Neural cell (in vitro differentiated cells): ENCODE results near the gene METTL24. TPM values are rescaled to one million over a fixed set of nuclear protein-coding genes. Genes with fewer than 3 reads are reported as not detected.

Experiments
- H2AFZ ChIP-seq: fragments of 200-600, 300-800 bp; sonication (generic), shearing (Covaris generic); 2 replicates; pipeline ENCODE4 v1.6.0; 2014; ENCODE audit warnings: low read depth, mild to moderate bottlenecking, antibody characterized with exemption, low read length, moderate library complexity
- H3F3A ChIP-seq: fragments of 200-600 bp; shearing (Covaris generic); 2 replicates; pipeline ENCODE4 v1.6.1; 2016; ENCODE audit warnings: mild to moderate bottlenecking, moderate library complexity, mixed read lengths, antibody characterized with exemption, low read length; ENCODE audit not compliant: insufficient read depth, poor library complexity, severe bottlenecking
- H3K27ac ChIP-seq: fragments of 200-600, 300-800 bp; sonication (generic), shearing (Covaris generic); 2 replicates; pipeline ENCODE4 v1.5.1; 2014; ENCODE audit warnings: mild to moderate bottlenecking, low read length, moderate library complexity
- H3K27me3 ChIP-seq: fragments of 300-800, 200-600 bp; sonication (generic), shearing (Covaris generic); 2 replicates; pipeline ENCODE4 v1.6.0; 2014; ENCODE audit warnings: mild to moderate bottlenecking, low read depth, low read length, moderate library complexity; ENCODE audit not compliant: insufficient read depth
- H3K36me3 ChIP-seq: fragments of 300-800, 200-600 bp; sonication (generic), shearing (Covaris generic); 2 replicates; pipeline ENCODE4 v1.5.1; 2014; ENCODE audit warnings: mild to moderate bottlenecking, antibody characterized with exemption, low read length, moderate library complexity; ENCODE audit not compliant: insufficient read depth
- H3K4me2 ChIP-seq: fragments of 300-800, 200-600 bp; sonication (generic), shearing (Covaris generic); 2 replicates; pipeline ENCODE4 v1.6.0; 2014; ENCODE audit warnings: mild to moderate bottlenecking, low read length
- H3K4me3 ChIP-seq: fragments of 300-800, 200-600 bp; sonication (generic), shearing (Covaris generic); 2 replicates; pipeline ENCODE4 v1.5.1; 2014; ENCODE audit warnings: mild to moderate bottlenecking, low read length, moderate library complexity
- H3K79me2 ChIP-seq: fragments of 200-600 bp; shearing (Covaris generic); replicated peaks from 2 replicates; pipeline ENCODE4 v1.6.0; 2014; ENCODE audit warnings: mild to moderate bottlenecking, low read length, moderate library complexity; ENCODE audit not compliant: insufficient read depth
- H3K9ac ChIP-seq: fragments of 300-800, 200-600 bp; sonication (generic), shearing (Covaris generic); 2 replicates; pipeline ENCODE4 v1.6.1; 2016; ENCODE audit warnings: mild to moderate bottlenecking, low read length, mixed read lengths
- H3K9me2 ChIP-seq: fragments of 200-600 bp; shearing (Covaris generic); 2 replicates; pipeline ENCODE4 v1.6.1; 2016; ENCODE audit warnings: mild to moderate bottlenecking, low read length, mixed read lengths; ENCODE audit not compliant: insufficient read depth
- H3K9me3 ChIP-seq: fragments of 200-600, 300-800 bp; sonication (generic), shearing (Covaris generic); 2 replicates; pipeline ENCODE4 v1.6.1; 2016; ENCODE audit warnings: mild to moderate bottlenecking, mixed run types, low read length, moderate library complexity, mixed read lengths
- H4K20me1 ChIP-seq: fragments of 200-600 bp; shearing (Covaris generic); 2 replicates; pipeline ENCODE4 v1.6.1; 2016; ENCODE audit warnings: mild to moderate bottlenecking, mixed run types; ENCODE audit not compliant: insufficient read depth
- CTCF ChIP-seq: fragments of 450-650 bp; IDR thresholded peaks from 2 replicates; pipeline ENCODE4 v1.5.1; 2014; ENCODE audit warnings: antibody characterized with exemption, mild to moderate bottlenecking, moderate library complexity; ENCODE audit not compliant: poor library complexity, severe bottlenecking
- EP300 ChIP-seq: fragments of 450-650 bp; conservative IDR thresholded peaks from 2 replicates; pipeline ENCODE4 v1.6.1; 2014; ENCODE audit warnings: antibody characterized with exemption, mild to moderate bottlenecking, moderate library complexity; ENCODE audit not compliant: poor library complexity, severe bottlenecking
- EZH2 ChIP-seq: fragments of 200-600, 300-800 bp; shearing (Covaris generic), sonication (generic); IDR thresholded peaks from 2 replicates; pipeline ENCODE4 v1.6.1; 2014; ENCODE audit warnings: antibody characterized with exemption, low read length, borderline replicate concordance, mild to moderate bottlenecking; ENCODE audit not compliant: insufficient read depth, poor library complexity, severe bottlenecking
- MXI1 ChIP-seq: fragments of 450-650 bp; conservative IDR thresholded peaks from 2 replicates; pipeline ENCODE4 v1.6.1; 2014; ENCODE audit warnings: antibody characterized with exemption, mild to moderate bottlenecking; ENCODE audit not compliant: poor library complexity, severe bottlenecking
- POLR2AphosphoS5 ChIP-seq: IDR thresholded peaks from 2 replicates; pipeline ENCODE4 v1.6.1; 2012
- RAD21 ChIP-seq: fragments of 450-650 bp; conservative IDR thresholded peaks from 2 replicates; pipeline ENCODE4 v1.6.1; 2014; ENCODE audit warnings: antibody characterized with exemption, mild to moderate bottlenecking, moderate library complexity
- REST ChIP-seq: IDR thresholded peaks from 2 replicates; pipeline ENCODE4 v1.6.1; 2012; ENCODE audit warnings: borderline replicate concordance
- SMC3 ChIP-seq: fragments of 450-650 bp; conservative IDR thresholded peaks from 2 replicates; pipeline ENCODE4 v1.6.1; 2014; ENCODE audit warnings: antibody characterized with exemption, mild to moderate bottlenecking, moderate library complexity; ENCODE audit not compliant: poor library complexity
- polyA plus RNA-seq: library from polyadenylated mRNA; depleted of rRNA; stranded (reverse); fragments of >200 nt; gene quantifications from 2 replicates; pipeline ENCODE4 v1.2.3, GENCODE V29; 2014

METTL24 gene
- polyA plus RNA-seq, 1 donor from 2014 or later, result not detected

- TF ChIP-seq CTCF (no peak), SMC3 (no peak)
Observed at GRCh38 chr6:110332281-110332680, 25.9 kb downstream of the METTL24 start (continued).

- Histone ChIP-seq H3K27ac (no peak overlapping the region), H3K4me2 (no peak overlapping the region), H3K9me3 (no peaks in the 10 kb centered on the region), H3K4me3 (no peak overlapping the region), H3K9me2 (no peaks in the 10 kb centered on the region), H3F3A (no peaks in the 10 kb centered on the region), H3K79me2 (no peaks in the 10 kb centered on the region), H4K20me1 (no peaks in the 10 kb centered on the region), H3K27me3 (no peaks in the 10 kb centered on the region), H3K9ac (no peak overlapping the region), H3K36me3 (no peaks in the 10 kb centered on the region), H2AFZ (no peak overlapping the region)
- TF ChIP-seq RAD21 (no peak), SMC3 (no peak), MXI1 (peak; percentile 27), EZH2 (no peak)
Observed at GRCh38 chr6:110331816-110332215, 26.3 kb downstream of the METTL24 start.

- Histone ChIP-seq H3K9me3 (no peaks in the 10 kb centered on the region), H3K79me2 (no peaks in the 10 kb centered on the region), H3K4me2 (no peak overlapping the region), H3K27ac (no peak overlapping the region), H3K9ac (no peak overlapping the region), H3K27me3 (no peaks in the 10 kb centered on the region), H3K36me3 (no peaks in the 10 kb centered on the region), H3K9me2 (no peaks in the 10 kb centered on the region), H3F3A (no peaks in the 10 kb centered on the region), H2AFZ (no peak overlapping the region), H4K20me1 (no peaks in the 10 kb centered on the region), H3K4me3 (no peak overlapping the region)
- no peak for TF ChIP-seq EP300
- TF ChIP-seq POLR2AphosphoS5, result no peak
- TF ChIP-seq EZH2, result no peak
- no peak for TF ChIP-seq REST
Observed at GRCh38 chr6:110331390-110331789, 26.8 kb downstream of the METTL24 start.
